HCT116 (cell line): ENCODE data around the gene EDN2. TPM values are rescaled to one million over a fixed set of nuclear protein-coding genes. Genes with fewer than 3 reads are reported as not detected.

Experiments
- ATAC-seq: fragments of 200-7000 bp; cut with Tn5 transposase; 2 replicates; pipeline ENCODE4 v1.9.1; 2020; ENCODE audit warnings: mild to moderate bottlenecking, moderate library complexity
- BruUV-seq: library from RNA; stranded (reverse); fragments of 400-500 nt; replicated peaks from 2 replicates; lab custom pipeline; 2021; lab: Mats Ljungman, UMichigan
- CTCF ChIA-PET: fragments of 300-600 bp; sonication (Branson Sonifier 250); formaldehyde crosslinking; loops from one replicate; lab custom pipeline; 2021; ENCODE audit warnings: antibody characterized with exemption; lab: Charles Lee
- POLR2A ChIA-PET: fragments of 300-600, 350-600 bp; sonication (Branson Sonifier 250); formaldehyde crosslinking; loops from one replicate; lab custom pipeline; 2021; ENCODE audit warnings: antibody characterized with exemption; lab: Charles Lee
- RAD21 ChIA-PET, 2 experiments: fragments of 300-600 bp; sonication (Branson Sonifier 250); formaldehyde crosslinking; loops; one replicate each; lab custom pipeline; 2023; ENCODE audit warnings: low total read pairs in 2 of 2; ENCODE audit not compliant: uncharacterized antibody in 2 of 2, unreplicated experiment in 2 of 2, low non-redundant PET in 1 of 2; lab: Charles Lee
- DNase-seq: peaks from one replicate; pipeline ENCODE4 v3.0.0-alpha.2; 2010; ENCODE audit warnings: low read depth, low spot score
- H2AFZ ChIP-seq: fragments of 200-600 bp; shearing (Covaris generic), sonication (generic); 2 replicates; pipeline ENCODE4 v1.6.1; 2017; ENCODE audit warnings: low read depth, mixed run types, mixed read lengths, antibody characterized with exemption, low read length; ENCODE audit not compliant: poor library complexity, severe bottlenecking
- H3K27ac ChIP-seq: 2 replicates; pipeline ENCODE4 v1.5.1; 2012; ENCODE audit warnings: low read depth, low read length
- H3K27me3 ChIP-seq: fragments of 200-600 bp; sonication (generic); 2 replicates; pipeline ENCODE4 v1.6.1; 2016; ENCODE audit warnings: mixed run types, low read length, mixed read lengths; ENCODE audit not compliant: insufficient read depth
- H3K36me3 ChIP-seq, 2 experiments: fragments of 200-500 bp in 1 of 2; fragments of 200-600 bp in 1 of 2; sonication (Bioruptor generic) in 1 of 2; sonication (generic) in 1 of 2; 2 replicates each; pipeline versions ENCODE4 v1.5.1 to v1.6.1; 2014 to 2016; ENCODE audit warnings: low read length in 2 of 2, inconsistent platforms in 1 of 2, mixed read lengths in 1 of 2, mixed run types in 1 of 2; ENCODE audit not compliant: insufficient read depth in 2 of 2, control insufficient read depth in 1 of 2
- H3K4me1 ChIP-seq, 2 experiments: fragments of 200-600 bp in 1 of 2; sonication (generic) in 1 of 2; 2 replicates each; pipeline versions ENCODE4 v1.5.1 to v1.6.1; 2012 to 2017; ENCODE audit warnings: low read length in 2 of 2, inconsistent platforms in 1 of 2, mild to moderate bottlenecking in 1 of 2, mixed read lengths in 1 of 2, mixed run types in 1 of 2, moderate library complexity in 1 of 2; ENCODE audit not compliant: insufficient read depth in 2 of 2, control insufficient read depth in 1 of 2
- H3K4me2 ChIP-seq: fragments of 200-600 bp; sonication (generic); 2 replicates; pipeline ENCODE4 v1.6.1; 2017; ENCODE audit warnings: mixed run types, low read length, mixed read lengths
- H3K4me3 ChIP-seq, 2 experiments: fragments of 200-600 bp in 1 of 2; sonication (generic) in 1 of 2; replicated peaks in 1 of 2; 2 replicates each; pipeline ENCODE4 v1.5.1; 2011 to 2016; ENCODE audit warnings: low read length in 2 of 2, control low read depth in 1 of 2, low read depth in 1 of 2, mild to moderate bottlenecking in 1 of 2, mixed read lengths in 1 of 2, mixed run types in 1 of 2
- H3K79me2 ChIP-seq: fragments of 200-600 bp; sonication (generic); 2 replicates; pipeline ENCODE4 v1.6.1; 2017; ENCODE audit warnings: mild to moderate bottlenecking, mixed run types, low read length, moderate library complexity, mixed read lengths; ENCODE audit not compliant: insufficient read depth
- H3K9ac ChIP-seq: fragments of 200-600 bp; sonication (generic); 2 replicates; pipeline ENCODE4 v1.6.1; 2016; ENCODE audit warnings: low read length, mixed read lengths
- H3K9me2 ChIP-seq: fragments of 200-600 bp; sonication (generic), shearing (Covaris generic); 2 replicates; pipeline ENCODE4 v1.6.1; 2017; ENCODE audit warnings: mixed run types, mild to moderate bottlenecking, moderate library complexity; ENCODE audit not compliant: insufficient read depth
- H3K9me3 ChIP-seq, 2 experiments: fragments of 200-500 bp in 1 of 2; fragments of 200-600 bp in 1 of 2; sonication (Bioruptor generic) in 1 of 2; sonication (generic) in 1 of 2; 2 replicates each; pipeline ENCODE4 v1.6.1; 2014 to 2017; ENCODE audit warnings: low read length in 2 of 2, mixed read lengths in 2 of 2, inconsistent platforms in 1 of 2, low read depth in 1 of 2, mild to moderate bottlenecking in 1 of 2, mixed run types in 1 of 2, moderate library complexity in 1 of 2; ENCODE audit not compliant: control insufficient read depth in 1 of 2, insufficient read depth in 1 of 2
- H4K20me1 ChIP-seq: fragments of 200-600 bp; sonication (generic), shearing (Covaris generic); 2 replicates; pipeline ENCODE4 v1.6.1; 2017; ENCODE audit warnings: mixed run types, mild to moderate bottlenecking, moderate library complexity; ENCODE audit not compliant: insufficient read depth
- CBX3 ChIP-seq: IDR thresholded peaks from 2 replicates; pipeline ENCODE4 v1.6.1; 2012; ENCODE audit warnings: low read depth
- CEBPB ChIP-seq: IDR thresholded peaks from 2 replicates; pipeline ENCODE4 v1.6.1; 2012; ENCODE audit warnings: low read depth
- CTCF ChIP-seq, 3 experiments: fragments of 200-600 bp in 1 of 3; sonication (generic) in 1 of 3; IDR thresholded peaks in 2 of 3; conservative IDR thresholded peaks in 1 of 3; 2 replicates each; pipeline ENCODE4 v1.5.1; 2012 to 2017; ENCODE audit warnings: low read depth in 2 of 3, low read length in 2 of 3, antibody characterized with exemption in 1 of 3, borderline replicate concordance in 1 of 3, control low read depth in 1 of 3, mild to moderate bottlenecking in 1 of 3, mixed read lengths in 1 of 3, mixed run types in 1 of 3, moderate library complexity in 1 of 3; ENCODE audit not compliant: insufficient read depth in 1 of 3
- EGR1 ChIP-seq: IDR thresholded peaks from 2 replicates; pipeline ENCODE4 v1.6.1; 2012; ENCODE audit warnings: low read depth
- EZH2phosphoT487 ChIP-seq: fragments of 200-600 bp; IDR thresholded peaks from 2 replicates; pipeline ENCODE4 v1.6.1; 2018; ENCODE audit warnings: antibody characterized with exemption, borderline replicate concordance
- FOSL1 ChIP-seq: IDR thresholded peaks from 2 replicates; pipeline ENCODE4 v1.6.1; 2012; ENCODE audit warnings: low read depth
- JUND ChIP-seq: IDR thresholded peaks from 2 replicates; pipeline ENCODE4 v1.6.1; 2012
- MAX ChIP-seq: IDR thresholded peaks from 2 replicates; pipeline ENCODE4 v1.6.1; 2012
- POLR2A ChIP-seq: IDR thresholded peaks from 2 replicates; pipeline ENCODE4 v1.7.0; 2011; ENCODE audit warnings: borderline replicate concordance; ENCODE audit not compliant: insufficient read depth, insufficient read length; ENCODE audit errors: extremely low read depth
- RAD21 ChIP-seq: IDR thresholded peaks from 2 replicates; pipeline ENCODE4 v1.6.1; 2012; ENCODE audit warnings: low read depth, mild to moderate bottlenecking
- SP1 ChIP-seq: IDR thresholded peaks from 2 replicates; pipeline ENCODE4 v1.6.1; 2012; ENCODE audit warnings: low read depth
- SRF ChIP-seq: IDR thresholded peaks from 2 replicates; pipeline ENCODE4 v1.6.1; 2012; ENCODE audit warnings: low read depth
- TCF7L2 ChIP-seq: IDR thresholded peaks from 2 replicates; pipeline ENCODE4 v1.7.0; 2011; ENCODE audit warnings: borderline replicate concordance, inconsistent platforms; ENCODE audit not compliant: insufficient read depth, insufficient read length; ENCODE audit errors: extremely low read depth
- YY1 ChIP-seq: IDR thresholded peaks from 2 replicates; pipeline ENCODE4 v1.6.1; 2011; ENCODE audit warnings: low read length, low read depth, moderate library complexity, mild to moderate bottlenecking; ENCODE audit not compliant: insufficient replicate concordance; ENCODE audit errors: extremely low read depth
- ZNF274 ChIP-seq: fragments of 200-500 bp; sonication (Bioruptor generic); IDR thresholded peaks from 2 replicates; pipeline ENCODE4 v1.6.1; 2014; ENCODE audit warnings: mild to moderate bottlenecking, low read depth, low read length, inconsistent platforms
- intact Hi-C: fragments of 100-400 bp; cut with micrococcal nuclease; formaldehyde crosslinking; loops from 2 replicates; pipeline ENCODE4 v1.10.0; 2022
- total RNA-seq: library from RNA; stranded (reverse); gene quantifications from one replicate; pipeline ENCODE4 v1.2.1, GENCODE V29; 2021; ENCODE audit not compliant: unreplicated experiment
- TF ChIP-seq, protein P1 (sequence below): IDR thresholded peaks from 2 replicates; pipeline ENCODE4 v1.6.1; 2012

The EDN2 gene
- total RNA-seq, 1 experiment from 2014 or later: not detected

- Histone ChIP-seq H3K9ac (no peak overlapping the region), H2AFZ (no peak overlapping the region), H3K4me1 (peaks cover 34 to 61% of the 10 kb centered on the region in 2 experiments), H3K36me3 (no peaks in the 10 kb centered on the region), H4K20me1 (no peaks in the 10 kb centered on the region), H3K79me2 (no peaks in the 10 kb centered on the region), H3K9me3 (no peaks in the 10 kb centered on the region), H3K4me2 (peak overlapping the region; percentile 39), H3K4me3 (no peak overlapping the region), H3K9me2 (no peaks in the 10 kb centered on the region), H3K27ac (no peak overlapping the region), H3K27me3 (no peaks in the 10 kb centered on the region)
- no peak for TF ChIP-seq JUND
- ATAC-seq: no peak
- POLR2A ChIA-PET: no interaction called here
- no TSS peak for BruUV-seq
- intact Hi-C loops: no loop called here
- DNase-seq: no peak
- CTCF ChIA-PET: no interaction called here
- RAD21 ChIA-PET: no interaction called here
Observed at GRCh38 chr1:41486371-41487125, 2.1 kb upstream of the EDN2 start.

- DNase-seq (no peak), ATAC-seq (no peak)
- Histone ChIP-seq H3K9me3 (no peaks in the 10 kb centered on the region), H4K20me1 (no peaks in the 10 kb centered on the region), H3K4me2 (peak overlapping the region; percentile 39), H3K9ac (no peak overlapping the region), H2AFZ (no peak overlapping the region), H3K36me3 (no peaks in the 10 kb centered on the region), H3K4me1 (peaks cover 34 to 56% of the 10 kb centered on the region in 2 experiments), H3K27ac (no peak overlapping the region), H3K79me2 (no peaks in the 10 kb centered on the region), H3K27me3 (no peaks in the 10 kb centered on the region), H3K9me2 (no peaks in the 10 kb centered on the region), H3K4me3 (no peak overlapping the region)
- intact Hi-C loops: no loop called here
- RAD21 ChIA-PET: no interaction called here
- TF ChIP-seq CBX3: no peak
- no peak for TF ChIP-seq TCF7L2
- TF ChIP-seq EGR1: no peak
- no peak for TF ChIP-seq CEBPB
- TF ChIP-seq POLR2A: no peak
- TF ChIP-seq CTCF (IDR thresholded peaks at IDR 0.05 in 2 of 3, conservative IDR thresholded peaks at IDR 0.05 in 1 of 3; ENCODE audit: borderline replicate concordance in 1 of 3, insufficient read depth in 1 of 3, low read depth in 2 of 3, low read length in 2 of 3): no peak
- no peak for TF ChIP-seq FOSL1
- TF ChIP-seq, protein P1, sequence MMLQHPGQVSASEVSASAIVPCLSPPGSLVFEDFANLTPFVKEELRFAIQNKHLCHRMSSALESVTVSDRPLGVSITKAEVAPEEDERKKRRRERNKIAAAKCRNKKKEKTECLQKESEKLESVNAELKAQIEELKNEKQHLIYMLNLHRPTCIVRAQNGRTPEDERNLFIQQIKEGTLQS: no peak
- no peak for TF ChIP-seq SP1
- TF ChIP-seq RAD21: no peak
- TF ChIP-seq YY1: no peak
- TF ChIP-seq JUND: no peak
- TF ChIP-seq SRF: no peak
- TF ChIP-seq EZH2phosphoT487: no peak
- no peak for TF ChIP-seq MAX
- no peak for TF ChIP-seq ZNF274
- CTCF ChIA-PET: interaction anchor here (1.1 kb wide), 1 partner anchor 10 kb away, joined by 4 read pairs; no protein-coding TSS in a partner anchor
- POLR2A ChIA-PET: no interaction called here
- BruUV-seq: no TSS peak
Observed at GRCh38 chr1:41486053-41486370, 1.5 kb upstream of the EDN2 start.
